Ramos (cell line): Measurements from ENCODE around the gene AK1.

Experiments
- in situ Hi-C: fragments of 300-500 bp; cut with MboI; formaldehyde crosslinking; loops from one replicate; pipeline ENCODE4 v1.14.3; 2022; ENCODE audit warnings: low sequenced_read_pairs; ENCODE audit not compliant: unreplicated experiment

AK1 gene, protein sequence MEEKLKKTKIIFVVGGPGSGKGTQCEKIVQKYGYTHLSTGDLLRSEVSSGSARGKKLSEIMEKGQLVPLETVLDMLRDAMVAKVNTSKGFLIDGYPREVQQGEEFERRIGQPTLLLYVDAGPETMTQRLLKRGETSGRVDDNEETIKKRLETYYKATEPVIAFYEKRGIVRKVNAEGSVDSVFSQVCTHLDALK

DNA sequence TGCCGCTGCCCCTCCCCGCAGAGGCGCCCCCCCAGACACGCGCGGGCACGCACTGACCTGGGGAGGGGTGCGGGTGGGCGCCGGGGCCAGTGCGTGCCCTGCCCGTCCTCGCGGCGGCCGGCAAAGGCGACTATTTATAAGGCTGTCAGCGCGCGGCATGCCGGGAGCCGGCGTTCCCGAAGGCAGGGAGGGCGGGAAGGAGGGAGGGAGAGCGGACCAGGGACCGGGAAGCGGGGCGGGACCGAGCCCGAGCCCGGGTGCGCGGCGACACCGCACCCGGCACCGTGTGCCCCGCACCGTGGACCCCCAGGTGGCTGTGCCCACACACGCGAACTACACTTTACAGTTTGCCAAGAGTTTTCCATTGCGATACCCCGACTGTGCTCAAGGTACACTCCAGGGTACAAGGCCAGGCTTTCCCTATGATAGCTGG is at the start of gene AK1:
Gene AK1 (minus strand): TSS at position 110 of the 433 bp plus-strand sequence. CDS start 3,058 bp downstream, outside the sequence.
- in situ Hi-C loops: no loop called here

DNA sequence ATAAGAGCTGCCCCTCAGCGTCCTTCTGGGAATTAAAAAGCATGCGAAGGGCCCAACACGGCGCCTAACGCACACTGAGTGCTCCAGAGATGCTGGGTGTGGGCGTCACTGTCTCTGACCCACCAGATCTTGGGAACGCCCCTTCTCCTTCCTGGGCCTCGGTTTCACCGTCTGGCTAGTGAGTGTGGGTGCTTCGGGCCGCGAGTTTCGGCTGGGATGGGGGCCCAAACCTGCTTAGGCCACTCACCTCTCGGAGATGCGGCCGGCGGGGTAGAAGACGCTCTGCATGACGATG is 49.4 kb upstream of the AK1 start:
- in situ Hi-C loops: loop anchor here (10.0 kb wide), 1 partner anchor 332 kb away; no protein-coding TSS in a partner anchor

DNA sequence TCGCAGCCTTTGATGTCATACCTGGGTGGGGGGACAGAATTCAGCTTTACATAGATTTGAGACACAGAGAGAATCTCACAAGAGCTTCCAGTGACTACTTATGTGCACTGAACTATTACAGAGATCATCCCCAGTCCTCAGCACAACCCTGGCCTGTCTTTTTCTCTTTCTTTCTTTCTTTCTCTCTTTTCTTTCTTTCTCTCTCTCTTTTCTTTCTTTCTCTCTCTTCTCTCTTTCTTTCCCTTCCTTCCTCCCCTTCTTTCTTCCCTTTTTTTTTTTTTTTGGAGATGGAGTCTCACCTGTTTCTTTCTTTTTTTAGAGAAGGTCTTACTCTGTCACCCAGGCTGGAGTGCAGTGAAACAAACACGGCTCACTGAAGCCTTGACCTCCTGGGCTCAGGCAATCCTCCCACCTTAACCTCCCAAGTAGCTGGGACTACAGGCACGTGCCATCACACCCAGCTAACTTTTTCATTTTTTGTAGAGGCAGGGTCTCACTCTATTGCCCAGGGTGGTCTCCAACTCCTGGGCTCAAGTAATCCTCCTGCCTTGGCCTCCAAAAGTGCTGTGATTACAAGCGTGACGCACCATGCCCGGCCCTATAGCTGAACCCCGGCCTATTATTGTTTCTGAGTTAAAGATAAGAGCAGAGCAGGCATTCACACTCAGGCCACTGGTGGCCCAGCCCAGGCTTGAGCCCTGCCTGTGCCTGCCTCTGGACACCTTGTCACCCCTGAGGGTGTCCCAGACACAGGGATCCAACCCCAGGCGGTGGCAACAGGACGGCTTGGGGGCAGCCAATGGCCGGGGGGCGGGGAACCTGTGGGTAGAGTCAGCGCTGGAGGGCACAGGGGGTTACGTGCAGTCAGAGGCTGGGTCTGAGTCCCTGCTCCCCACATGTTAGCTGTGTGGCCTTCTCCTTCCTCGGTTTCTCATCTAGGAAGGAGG is 48.8 kb upstream of the AK1 start:
- in situ Hi-C loops: loop anchor here (10.0 kb wide), 1 partner anchor 331 kb away; no protein-coding TSS in a partner anchor

DNA sequence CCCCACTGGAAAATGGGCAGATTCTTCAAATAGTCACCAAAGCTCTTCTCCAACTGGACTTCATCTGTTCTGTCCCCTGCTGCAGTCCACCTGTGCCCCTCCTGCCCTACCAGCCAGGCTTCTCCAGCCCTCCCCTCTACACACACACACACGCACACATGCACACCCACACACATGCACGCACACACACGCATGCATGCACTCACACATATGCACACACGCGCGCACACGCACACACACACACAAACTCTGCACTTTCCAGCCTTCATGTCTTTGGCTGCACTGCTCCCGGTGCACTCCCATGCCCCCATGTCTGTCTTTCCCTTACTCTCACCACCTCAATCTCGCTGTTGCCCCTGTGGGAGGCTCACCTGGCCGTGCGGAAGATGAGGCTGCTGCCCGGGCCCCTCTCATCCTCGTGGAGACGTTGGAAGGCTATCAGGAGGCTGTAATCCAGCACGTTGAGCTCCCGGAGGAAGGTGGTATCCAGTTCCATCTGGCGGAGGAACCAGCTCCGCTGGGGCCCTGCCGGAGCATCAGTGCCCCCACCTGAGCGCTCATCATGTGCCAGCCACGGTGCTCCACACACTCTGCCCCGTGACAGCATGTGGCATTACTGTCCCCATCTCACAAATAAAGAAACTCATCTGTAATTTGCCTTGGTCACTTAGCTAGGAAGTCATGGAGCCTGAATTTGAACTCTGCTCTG is 47.4 kb upstream of the AK1 start:
- in situ Hi-C loops: loop anchor here (5.0 to 10.0 kb wide), 2 partner anchors 330 to 423 kb away; no protein-coding TSS in a partner anchor

DNA sequence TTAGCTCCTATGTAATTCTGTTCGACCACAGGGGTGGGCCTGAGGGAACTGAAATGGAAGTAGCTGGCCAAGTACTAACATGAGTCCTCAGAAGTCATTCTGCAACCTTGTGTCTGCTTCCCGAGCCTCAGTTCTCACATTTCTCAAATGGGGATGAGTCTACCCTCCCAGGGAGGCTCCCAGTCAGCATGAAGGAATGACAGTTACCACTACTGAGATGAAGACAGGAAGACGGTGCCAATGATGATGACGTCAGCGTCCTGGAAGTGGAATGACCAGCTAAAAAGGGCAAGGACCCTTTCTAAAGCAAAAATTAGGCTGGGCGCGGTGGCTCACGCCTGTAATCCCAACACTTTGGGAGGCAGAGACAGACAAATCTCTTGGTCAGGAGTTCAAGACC is 46.3 kb upstream of the AK1 start:
- in situ Hi-C loops: loop anchor here (5.0 to 10.0 kb wide), 2 partner anchors 329 to 421 kb away; no protein-coding TSS in a partner anchor

DNA sequence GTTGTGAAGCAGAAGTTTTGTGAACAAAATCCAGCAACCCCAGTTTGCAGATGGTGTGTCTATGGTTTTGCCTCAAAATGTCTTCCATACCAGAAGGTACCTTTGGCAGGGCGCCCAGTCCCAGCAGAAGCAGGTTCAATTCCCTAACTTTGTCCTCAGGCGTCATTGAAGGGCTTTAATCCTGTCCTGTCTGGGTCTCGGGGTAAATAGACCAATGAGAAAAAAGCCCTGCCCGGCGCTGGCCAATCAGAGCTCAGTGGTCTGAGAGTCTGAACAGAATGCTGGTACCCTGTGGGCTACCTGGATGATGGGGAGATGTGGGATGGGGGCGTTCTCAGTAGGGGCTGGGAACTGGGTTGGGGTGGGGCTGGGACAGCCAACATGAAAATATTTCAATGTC is 45.6 kb upstream of the AK1 start:
- in situ Hi-C loops: loop anchor here (5.0 to 10.0 kb wide), 2 partner anchors 328 to 421 kb away; no protein-coding TSS in a partner anchor

DNA sequence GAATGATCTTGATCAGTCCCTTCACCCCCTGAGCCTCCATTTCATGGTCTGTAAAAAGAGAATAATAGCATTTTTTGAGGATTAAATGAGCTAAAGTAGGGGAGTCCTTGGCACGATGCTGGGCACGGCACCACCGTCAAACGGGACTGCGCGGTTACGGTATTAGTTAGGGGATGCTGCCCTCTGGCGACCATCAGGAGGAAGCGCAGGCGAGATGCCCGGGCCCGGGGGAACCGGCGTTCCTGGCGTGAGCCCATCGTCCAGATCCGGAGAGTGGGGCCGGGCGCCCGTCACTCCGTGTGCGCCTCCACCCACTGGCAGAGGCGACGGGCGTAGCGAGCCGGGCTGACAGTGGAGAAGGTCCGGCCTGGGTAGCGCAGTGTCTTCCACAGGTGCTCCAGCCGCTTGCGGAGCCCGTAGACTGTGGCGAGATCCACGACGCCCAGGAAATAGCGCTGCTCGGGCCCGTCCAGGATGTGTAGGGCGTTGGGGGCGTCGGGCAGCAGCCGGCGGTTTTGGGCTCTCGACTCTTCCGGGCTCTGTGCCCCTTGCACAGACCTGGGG is 44.2 kb upstream of the AK1 start:
- in situ Hi-C loops: loop anchor here (5.0 to 10.0 kb wide), 2 partner anchors 327 to 419 kb away; no protein-coding TSS in a partner anchor

DNA sequence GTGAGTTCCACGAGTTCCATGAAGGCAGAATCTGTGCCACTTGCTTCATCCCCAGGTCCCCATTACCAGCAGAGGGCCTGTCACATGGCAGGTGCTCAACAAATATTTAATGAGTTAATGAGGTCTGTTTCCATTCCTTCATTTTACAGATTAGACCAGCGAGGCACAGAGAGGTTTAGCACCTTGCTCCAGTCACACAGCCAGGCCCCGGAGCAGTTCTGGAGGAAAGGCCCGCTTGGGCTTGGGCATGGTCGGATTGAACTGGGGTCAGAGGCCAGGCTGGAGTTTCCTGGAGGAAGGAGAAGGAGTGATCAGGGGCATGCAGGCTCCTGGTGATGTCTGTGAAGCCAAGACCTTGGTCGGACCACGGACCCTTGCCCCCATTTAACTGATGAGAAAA is 43.3 kb upstream of the AK1 start:
- in situ Hi-C loops: loop anchor here (5.0 to 10.0 kb wide), 2 partner anchors 326 to 418 kb away; no protein-coding TSS in a partner anchor

DNA sequence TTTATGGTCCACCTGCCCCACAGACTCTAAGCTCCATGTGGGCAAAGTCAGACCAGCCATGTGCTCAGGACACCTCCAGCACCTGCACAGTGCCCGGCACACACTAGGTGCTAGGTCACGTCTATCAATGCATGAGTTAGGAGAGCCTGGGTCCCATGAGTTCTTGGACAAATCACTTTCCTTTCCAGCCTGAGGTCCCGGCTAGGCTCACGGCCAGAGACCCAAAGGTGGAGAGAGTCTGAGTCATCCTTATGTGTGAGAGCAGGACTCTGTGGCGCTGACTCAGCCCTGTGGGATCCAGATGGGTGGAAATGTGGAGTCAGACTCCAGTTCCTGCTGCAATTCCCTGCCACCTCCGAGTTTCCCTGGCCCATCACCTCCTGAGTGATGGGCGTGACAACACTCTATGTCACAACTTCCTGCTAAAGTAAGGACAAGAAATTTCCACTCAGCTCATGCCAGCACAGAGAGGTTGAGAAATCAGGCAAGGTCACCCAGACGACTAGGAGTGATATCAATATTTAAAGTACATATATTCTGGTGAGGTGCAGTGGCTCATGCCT is 41.9 kb upstream of the AK1 start:
- in situ Hi-C loops: no loop called here

DNA sequence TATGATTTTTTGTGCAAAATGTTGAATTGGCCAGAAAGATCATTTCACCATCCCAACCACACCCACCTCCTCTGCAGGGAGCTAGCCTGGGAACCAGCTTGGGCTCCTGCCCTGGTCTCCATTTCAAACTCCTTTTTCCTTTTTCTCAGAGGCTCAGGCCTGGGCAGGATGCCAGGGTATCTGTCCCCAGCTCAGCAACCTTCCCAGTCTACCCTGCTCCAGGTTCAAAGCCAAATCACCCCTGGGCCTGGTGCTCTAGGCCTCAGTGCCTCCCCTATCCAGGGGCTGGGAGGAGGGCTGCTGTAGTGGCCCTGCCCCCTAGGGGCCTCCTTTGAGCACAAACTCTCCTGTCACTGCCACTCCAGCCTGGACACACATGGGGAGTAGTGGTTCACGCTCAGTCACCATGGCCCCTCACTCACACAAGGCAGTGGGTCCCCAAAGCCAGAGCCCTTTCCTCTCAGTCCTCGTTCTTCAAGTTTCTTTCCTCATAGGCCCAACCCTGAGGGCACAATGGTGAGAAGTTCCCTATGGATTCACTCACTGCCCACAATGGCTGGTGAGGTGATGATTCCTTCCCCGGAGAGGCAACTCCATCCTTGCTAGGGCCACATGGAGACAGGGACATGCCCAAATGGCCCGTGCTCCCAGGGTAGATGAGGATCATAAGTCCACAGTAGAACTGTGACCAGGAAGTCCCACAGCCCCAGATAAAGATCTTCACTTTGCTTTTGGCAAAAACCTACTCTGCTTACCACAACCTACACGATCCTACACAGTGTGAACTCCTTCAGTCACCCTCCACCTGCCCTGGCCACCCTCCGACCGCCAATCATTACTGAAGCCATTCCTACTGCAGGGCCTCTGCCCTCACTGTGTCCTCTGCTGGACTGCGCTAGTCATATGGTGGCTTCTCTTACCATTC is 41.0 kb upstream of the AK1 start:
- in situ Hi-C loops: no loop called here

DNA sequence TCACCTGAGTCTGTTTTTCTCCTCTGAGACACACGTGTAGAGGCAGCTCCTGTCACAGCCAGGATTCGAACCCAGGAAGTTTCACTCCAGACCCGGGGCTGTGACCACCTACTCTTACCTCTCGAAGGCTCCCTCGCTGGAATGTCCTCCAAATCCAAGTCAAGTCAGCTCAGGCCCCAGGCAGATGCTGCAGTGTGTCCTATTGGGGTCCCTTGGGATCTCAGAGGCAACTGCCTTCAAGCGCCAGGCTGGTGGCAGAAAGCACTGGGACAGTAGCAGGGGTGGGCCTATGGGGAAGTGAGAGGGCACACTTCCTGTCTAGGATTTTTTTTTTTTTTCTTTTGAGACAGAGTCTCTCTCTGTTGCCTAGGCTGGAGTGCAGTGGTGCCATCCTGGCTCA is 40.1 kb upstream of the AK1 start:
- in situ Hi-C loops: no loop called here

DNA sequence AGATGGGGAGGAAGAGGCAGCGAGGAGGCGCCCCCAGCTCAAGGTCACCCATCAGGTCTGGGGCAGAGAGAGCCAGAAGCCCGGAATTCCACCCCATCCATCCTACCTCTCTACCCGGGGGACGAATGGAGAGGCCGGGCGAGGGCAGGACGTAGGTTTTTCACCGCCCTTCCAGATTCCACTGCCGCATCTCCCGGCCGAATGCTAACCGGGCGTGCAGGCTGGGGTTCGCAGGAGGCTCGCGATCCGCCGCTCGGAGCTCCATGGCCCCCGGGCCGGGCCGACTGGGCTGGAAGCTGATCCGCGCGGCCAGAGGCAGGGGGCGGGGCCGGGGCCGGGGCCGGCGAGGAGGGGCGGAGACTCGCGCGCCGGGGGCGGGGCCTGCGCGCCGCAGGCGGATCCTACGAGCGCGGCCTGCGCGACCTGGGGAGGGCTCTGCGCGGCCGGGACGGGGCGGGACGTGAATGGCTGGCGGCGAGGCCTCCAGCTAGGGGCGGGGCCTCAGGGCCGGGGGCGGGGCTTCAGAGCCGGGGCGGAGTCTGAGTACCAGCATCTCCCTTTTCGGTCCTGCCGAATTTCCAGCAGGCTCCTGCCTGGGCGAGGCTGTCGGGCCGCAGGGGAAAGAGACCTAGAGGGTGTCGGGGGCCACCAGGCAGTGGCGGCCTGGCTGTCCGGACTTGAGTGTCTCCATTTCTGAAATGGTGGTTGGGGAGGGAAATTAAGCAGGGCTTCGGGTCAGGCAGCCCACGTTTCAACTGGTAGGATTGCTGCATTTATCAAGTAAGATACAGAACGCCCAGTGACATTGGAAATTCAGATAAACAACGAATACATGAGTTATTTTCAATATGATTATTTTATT is 39.5 kb upstream of the AK1 start, which contains the start of gene ST6GALNAC4:
Gene ST6GALNAC4 (minus strand): TSS at position 322 of the 862 bp plus-strand sequence. CDS start 622 bp downstream, outside the sequence.
- in situ Hi-C loops: no loop called here

DNA sequence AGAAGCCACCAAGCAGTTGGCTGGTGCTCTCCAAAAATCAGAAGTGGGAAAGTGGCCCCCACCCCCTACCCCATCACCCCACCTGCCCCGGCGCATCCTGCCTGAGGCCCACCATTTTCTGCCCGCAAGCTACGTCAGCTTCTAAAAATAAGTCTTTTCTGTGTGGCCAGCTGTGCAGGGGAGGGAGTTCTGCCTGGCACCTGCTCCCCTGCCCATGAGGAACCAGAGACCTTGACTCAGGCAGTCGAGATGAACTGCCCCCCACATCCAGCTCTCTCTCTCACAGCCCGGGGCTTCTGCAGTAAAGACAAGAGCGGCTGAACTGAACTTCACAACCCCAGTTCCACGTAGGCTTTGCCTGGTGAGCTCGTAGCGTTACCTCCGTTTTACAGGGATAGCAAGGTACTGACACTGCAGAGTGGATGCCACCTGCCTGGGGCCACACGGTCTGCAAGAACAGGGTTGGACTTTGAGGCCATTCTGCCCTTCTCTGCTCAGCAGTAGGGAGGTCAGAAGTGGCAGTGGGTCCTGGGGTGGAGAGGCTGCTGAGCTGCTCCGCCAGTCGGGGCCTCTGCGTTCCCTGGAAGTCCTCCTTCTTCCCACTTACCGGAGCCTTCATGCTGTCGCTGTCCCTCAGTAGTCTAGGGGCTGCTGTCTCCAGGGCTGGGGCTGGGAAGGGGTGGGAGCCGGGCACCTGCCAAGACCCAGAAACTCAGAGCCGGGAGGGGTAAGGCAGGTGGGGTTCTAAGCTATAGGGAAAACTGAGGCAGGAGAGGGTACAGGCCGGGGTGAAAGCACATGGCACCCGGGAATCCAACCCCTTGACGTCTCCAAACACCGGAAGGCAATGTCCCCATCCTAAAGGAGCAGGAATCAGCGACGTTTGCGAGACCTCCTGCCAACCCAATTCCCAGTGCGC is 38.6 kb upstream of the AK1 start:
- in situ Hi-C loops: no loop called here

DNA sequence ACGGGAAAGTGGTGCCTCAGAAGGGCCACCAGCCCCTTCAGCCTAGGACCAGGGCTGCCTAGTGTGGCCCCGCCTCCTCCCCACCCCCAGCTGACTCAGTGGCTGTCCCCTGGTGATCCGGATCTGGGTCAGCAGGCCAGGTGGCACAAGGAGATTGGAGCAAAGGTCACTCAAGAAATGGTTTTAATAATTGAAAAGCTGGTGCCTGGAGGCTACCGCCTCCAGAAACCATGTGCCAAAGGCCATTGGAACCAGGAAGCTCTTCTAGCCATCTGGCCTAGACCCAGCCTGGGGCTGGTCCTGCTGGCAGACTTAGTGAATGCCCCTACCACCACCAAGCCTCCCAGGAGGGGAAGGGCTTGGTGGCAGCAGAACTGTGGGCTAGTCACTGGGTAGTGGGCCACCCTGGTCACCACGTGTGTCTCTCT is 37.9 kb upstream of the AK1 start:
- in situ Hi-C loops: no loop called here

DNA sequence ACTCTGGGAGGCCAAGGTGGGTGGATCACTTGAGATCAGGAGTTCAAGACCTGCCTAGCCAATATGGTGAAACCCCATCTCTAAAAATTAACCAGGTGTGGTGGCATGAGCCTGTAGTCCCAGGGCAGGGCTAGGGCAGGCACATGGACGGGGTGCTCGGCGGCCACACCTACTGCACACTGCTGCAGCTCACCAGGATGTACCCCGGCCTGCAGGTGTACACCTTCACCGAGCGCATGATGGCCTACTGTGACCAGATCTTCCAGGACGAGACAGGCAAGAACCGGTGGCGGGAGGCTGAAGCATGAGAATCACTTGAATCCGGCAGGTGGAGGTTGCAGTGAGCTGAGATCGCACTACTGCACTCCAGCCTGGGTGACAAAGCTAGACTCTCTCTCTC is 36.2 kb upstream of the AK1 start:
- in situ Hi-C loops: loop anchor here (5.0 kb wide), 1 partner anchor 131 kb away; no protein-coding TSS in a partner anchor

DNA sequence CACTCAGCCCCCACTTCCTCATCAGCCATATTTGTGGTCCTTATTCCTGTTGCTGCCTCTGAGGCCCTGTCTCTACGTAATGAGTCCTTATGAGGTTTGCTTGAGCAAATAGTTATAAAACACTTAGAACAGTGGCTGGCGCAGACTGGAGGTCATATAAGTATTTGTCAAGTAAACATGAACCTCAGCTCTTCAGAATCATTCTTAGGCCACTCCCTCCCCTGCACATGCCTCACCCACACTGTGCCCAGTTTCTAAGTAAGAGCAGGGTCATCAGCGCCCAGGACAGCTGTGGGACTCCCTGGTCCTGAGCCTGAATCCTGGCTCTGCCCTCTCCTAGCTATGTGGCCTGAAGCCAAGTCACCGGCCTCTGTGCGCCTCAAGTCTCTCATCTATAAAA is 35.4 kb upstream of the AK1 start:
- in situ Hi-C loops: loop anchor here (5.0 kb wide), 1 partner anchor 131 kb away; no protein-coding TSS in a partner anchor

DNA sequence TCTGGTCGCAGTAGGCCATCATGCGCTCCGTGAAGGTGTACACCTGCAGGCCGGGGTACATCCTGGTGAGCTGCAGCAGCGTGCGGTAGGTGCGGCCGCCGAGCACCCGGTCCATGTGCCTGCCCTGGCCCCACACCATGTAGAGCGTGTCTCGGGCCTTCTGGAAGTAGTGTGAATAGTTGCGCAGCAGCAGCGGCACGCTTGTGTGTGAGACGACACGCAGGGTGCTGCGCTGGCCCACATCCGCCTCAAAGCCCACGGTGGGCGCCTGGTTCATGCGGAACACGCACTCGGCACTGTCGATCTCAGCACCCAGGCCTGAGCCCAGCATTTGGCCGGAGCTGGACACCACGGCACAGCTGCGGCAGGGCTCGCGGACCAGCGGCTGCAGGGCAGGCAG is 34.8 kb upstream of the AK1 start:
- in situ Hi-C loops: loop anchor here (5.0 kb wide), 1 partner anchor 130 kb away; no protein-coding TSS in a partner anchor
